Loucy (cell line): ENCODE data around the gene TWNK.

Source experiments
- H2AFZ ChIP-seq: fragments of 200-600 bp; sonication (generic); 2 replicates; pipeline ENCODE4 v1.6.0; 2016; ENCODE audit warnings: antibody characterized with exemption, mild to moderate bottlenecking, low read length, moderate library complexity
- H3F3A ChIP-seq: fragments of 200-600 bp; 2 replicates; pipeline ENCODE4 v1.6.0; 2016; ENCODE audit warnings: antibody characterized with exemption, low read depth, mild to moderate bottlenecking
- H3K27me3 ChIP-seq: fragments of 200-600 bp; sonication (generic); 2 replicates; pipeline ENCODE4 v1.6.1; 2014; ENCODE audit warnings: low read length, mild to moderate bottlenecking; ENCODE audit not compliant: insufficient read depth, poor library complexity, severe bottlenecking
- H3K36me3 ChIP-seq: fragments of 200-600 bp; sonication (generic); 2 replicates; pipeline ENCODE4 v1.6.1; 2016; ENCODE audit warnings: low read length; ENCODE audit not compliant: insufficient read depth
- H3K4me1 ChIP-seq: fragments of 200-600 bp; sonication (generic); 2 replicates; pipeline ENCODE4 v1.5.1; 2014; ENCODE audit warnings: low read length, mild to moderate bottlenecking; ENCODE audit not compliant: insufficient read depth, poor library complexity, severe bottlenecking
- H3K4me2 ChIP-seq: fragments of 200-600 bp; sonication (generic); 2 replicates; pipeline ENCODE4 v1.6.0; 2014; ENCODE audit warnings: antibody characterized with exemption, low read length, low read depth, mild to moderate bottlenecking; ENCODE audit not compliant: poor library complexity, severe bottlenecking
- H3K4me3 ChIP-seq: fragments of 200-600 bp; sonication (generic); 2 replicates; pipeline ENCODE4 v1.5.1; 2014; ENCODE audit warnings: low read length, mild to moderate bottlenecking, mixed read lengths; ENCODE audit not compliant: poor library complexity, severe bottlenecking
- H3K79me2 ChIP-seq: fragments of 200-600 bp; sonication (generic); 2 replicates; pipeline ENCODE4 v1.6.1; 2014; ENCODE audit warnings: low read length; ENCODE audit not compliant: insufficient read depth
- H3K9ac ChIP-seq: fragments of 200-600 bp; sonication (generic); 2 replicates; pipeline ENCODE4 v1.6.0; 2014; ENCODE audit warnings: mild to moderate bottlenecking, low read depth, low read length, moderate library complexity; ENCODE audit not compliant: poor library complexity, severe bottlenecking
- H3K9me2 ChIP-seq: fragments of 200-600 bp; sonication (generic); replicated peaks from 2 replicates; pipeline ENCODE4 v1.6.1; 2016; ENCODE audit warnings: low read depth, low read length, mixed read lengths
- H3K9me3 ChIP-seq: fragments of 200-600 bp; sonication (generic); 2 replicates; pipeline ENCODE4 v1.6.1; 2014; ENCODE audit warnings: mild to moderate bottlenecking, antibody characterized with exemption, low read length, low read depth; ENCODE audit not compliant: insufficient read depth
- H4K20me1 ChIP-seq: fragments of 200-600 bp; sonication (generic); 2 replicates; pipeline ENCODE4 v1.6.0; 2014; ENCODE audit warnings: antibody characterized with exemption, low read length, mild to moderate bottlenecking; ENCODE audit not compliant: insufficient read depth, poor library complexity, severe bottlenecking
- CTCF ChIP-seq: fragments of 200-600 bp; sonication (generic); conservative IDR thresholded peaks from 2 replicates; pipeline ENCODE4 v1.5.1; 2014; ENCODE audit warnings: mild to moderate bottlenecking, antibody characterized with exemption, low read length
- EZH2phosphoT487 ChIP-seq: fragments of 200-600 bp; IDR thresholded peaks from 2 replicates; pipeline ENCODE4 v1.6.1; 2018; ENCODE audit warnings: antibody characterized with exemption, mild to moderate bottlenecking, moderate library complexity, borderline replicate concordance

TWNK gene

DNA sequence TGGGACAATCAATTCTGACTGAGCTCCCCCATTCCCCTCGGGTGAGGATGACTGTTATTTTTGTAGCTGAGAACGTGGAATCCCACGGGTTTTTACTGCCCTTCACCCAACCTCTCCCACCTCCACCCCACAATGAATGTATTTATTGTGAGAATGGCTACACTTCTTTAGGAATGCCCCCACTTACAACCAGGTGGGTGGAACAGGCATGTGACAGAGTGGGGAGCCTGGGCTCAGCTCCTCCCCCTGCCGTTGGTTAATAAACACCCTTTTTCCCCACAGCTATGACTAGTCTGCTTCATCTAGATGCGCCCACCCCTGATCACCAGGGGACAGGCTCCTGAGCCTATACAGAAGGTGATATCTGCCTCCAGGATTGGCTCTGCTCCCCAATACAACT is 2.0 kb upstream of the TWNK start:
- Histone ChIP-seq H3K9me2 (no peaks in the 10 kb centered on the region), H3K4me3 (no peak overlapping the region), H3K9ac (peak overlapping the region; percentile 1), H3K4me2 (peak overlapping the region; percentile 89), H3K27me3 (no peaks in the 10 kb centered on the region), H4K20me1 (peaks cover 23% of the 10 kb centered on the region), H2AFZ (no peak overlapping the region), H3K9me3 (no peaks in the 10 kb centered on the region), H3F3A (no peaks in the 10 kb centered on the region), H3K4me1 (peaks cover 33% of the 10 kb centered on the region), H3K36me3 (peaks cover 1% of the 10 kb centered on the region; the same call in 1 of the 2 replicates), H3K79me2 (peaks cover 48% of the 10 kb centered on the region)
- TF ChIP-seq CTCF (no peak), EZH2phosphoT487 (no peak)

DNA sequence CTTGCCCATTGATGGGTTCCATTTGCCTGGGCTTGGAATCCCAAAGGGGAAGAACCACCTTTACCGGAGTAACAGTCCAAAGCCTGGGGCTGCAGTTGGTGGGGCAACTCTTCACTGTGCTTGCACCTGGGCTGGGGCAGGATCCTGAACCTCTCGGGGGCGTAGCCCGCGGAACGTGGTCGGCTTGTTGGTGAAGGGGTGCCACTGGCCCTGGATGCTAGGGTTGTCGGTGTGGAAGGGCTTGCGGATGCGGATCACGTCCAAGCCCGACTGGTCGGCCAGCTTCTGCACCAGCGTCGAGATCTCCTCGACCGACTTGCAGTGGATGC is 756 bp upstream of the TWNK start:
- Histone ChIP-seq H3K79me2 (peaks cover 51% of the 10 kb centered on the region), H3K9me3 (no peaks in the 10 kb centered on the region), H3K4me3 (peak overlapping the region; percentile 99), H4K20me1 (peaks cover 23% of the 10 kb centered on the region), H3K36me3 (peaks cover 12% of the 10 kb centered on the region; the same call in 1 of the 2 replicates), H3K9ac (peak overlapping the region; percentile 93), H3K27me3 (no peaks in the 10 kb centered on the region), H3F3A (no peaks in the 10 kb centered on the region), H2AFZ (peak overlapping the region; percentile 99; the same call in 1 of the 2 replicates), H3K4me1 (peaks cover 33% of the 10 kb centered on the region), H3K4me2 (peak overlapping the region; percentile 89), H3K9me2 (no peaks in the 10 kb centered on the region)
- TF ChIP-seq EZH2phosphoT487 (no peak), CTCF (no peak)

GRCh38 chr10:100987685-100988049 is 324 bp downstream of the TWNK start:
- H3K79me2 ChIP-seq: peaks cover 51% of the 10 kb centered on the region

More at GRCh38 chr10:100987685-100988049, 324 bp downstream of the TWNK start:
- peaks cover 12% of the 10 kb centered on the region; the same call in 1 of the 2 replicates for H3K36me3 ChIP-seq
- H3K4me3 ChIP-seq: peak overlapping the region; percentile 99
- H3K4me1 ChIP-seq: peaks cover 33% of the 10 kb centered on the region
- peak overlapping the region; percentile 99 for H2AFZ ChIP-seq
- H3K9ac ChIP-seq: peak overlapping the region; percentile 93
- no peaks in the 10 kb centered on the region for H3F3A ChIP-seq
- H3K9me3 ChIP-seq: no peaks in the 10 kb centered on the region
- H3K9me2 ChIP-seq: no peaks in the 10 kb centered on the region
- peaks cover 23% of the 10 kb centered on the region for H4K20me1 ChIP-seq
- TF ChIP-seq EZH2phosphoT487: no peak
- TF ChIP-seq CTCF: no peak
- H3K27me3 ChIP-seq: no peaks in the 10 kb centered on the region
- peak overlapping the region; percentile 89 for H3K4me2 ChIP-seq
